ENCODE data around the gene DHX15.

DHX15 gene

GRCh38 chr4:24496597-24496996 is 87.8 kb downstream of the DHX15 start:
- H3K4me3 ChIP-seq (ENCODE audit: low read length) = no peak overlapping the region
- H3K9me3 ChIP-seq (ENCODE audit: control insufficient read depth, low read length) = no peaks in the 10 kb centered on the region
- H3K9ac ChIP-seq (ENCODE audit: low read length) = no peak overlapping the region
- no peaks in the 10 kb centered on the region for H3K27me3 ChIP-seq (ENCODE audit: control insufficient read depth, insufficient read depth, low read length)
- no peaks in the 10 kb centered on the region for H3K36me3 ChIP-seq (ENCODE audit: control insufficient read depth, insufficient read depth, low read length)
- H3K4me1 ChIP-seq (ENCODE audit: control insufficient read depth, insufficient read depth, low read length) = no peaks in the 10 kb centered on the region

GRCh38 chr4:24495388-24495787 is 89.0 kb downstream of the DHX15 start:
- no peak overlapping the region for H3K9ac ChIP-seq (ENCODE audit: low read length)
- H3K27me3 ChIP-seq (ENCODE audit: control insufficient read depth, insufficient read depth, low read length) = no peaks in the 10 kb centered on the region
- no peaks in the 10 kb centered on the region for H3K9me3 ChIP-seq (ENCODE audit: control insufficient read depth, low read length)
- H3K4me1 ChIP-seq (ENCODE audit: control insufficient read depth, insufficient read depth, low read length) = no peaks in the 10 kb centered on the region
- no peaks in the 10 kb centered on the region for H3K36me3 ChIP-seq (ENCODE audit: control insufficient read depth, insufficient read depth, low read length)
- no peak overlapping the region for H3K4me3 ChIP-seq (ENCODE audit: low read length)

GRCh38 chr4:24489870-24490269 is 94.5 kb downstream of the DHX15 start:
- no peak overlapping the region for H3K4me3 ChIP-seq (ENCODE audit: low read length)
- no peaks in the 10 kb centered on the region for H3K36me3 ChIP-seq (ENCODE audit: control insufficient read depth, insufficient read depth, low read length)
- peaks cover 7% of the 10 kb centered on the region for H3K4me1 ChIP-seq (ENCODE audit: control insufficient read depth, insufficient read depth, low read length)
- H3K9me3 ChIP-seq (ENCODE audit: control insufficient read depth, low read length) = no peaks in the 10 kb centered on the region
- H3K27me3 ChIP-seq (ENCODE audit: control insufficient read depth, insufficient read depth, low read length) = no peaks in the 10 kb centered on the region
- H3K9ac ChIP-seq (ENCODE audit: low read length) = no peak overlapping the region

- Histone ChIP-seq H3K4me1 (ENCODE audit: control insufficient read depth, insufficient read depth, low read length) (peaks cover 7% of the 10 kb centered on the region), H3K4me3 (ENCODE audit: low read length) (no peak overlapping the region), H3K9ac (ENCODE audit: low read length) (no peak overlapping the region), H3K27me3 (ENCODE audit: control insufficient read depth, insufficient read depth, low read length) (no peaks in the 10 kb centered on the region), H3K9me3 (ENCODE audit: control insufficient read depth, low read length) (no peaks in the 10 kb centered on the region), H3K36me3 (ENCODE audit: control insufficient read depth, insufficient read depth, low read length) (no peaks in the 10 kb centered on the region)
Measured at GRCh38 chr4:24488399-24489164, 95.8 kb downstream of the DHX15 start.

- Histone ChIP-seq H3K9ac (ENCODE audit: low read length) (no peak overlapping the region), H3K9me3 (ENCODE audit: control insufficient read depth, low read length) (no peaks in the 10 kb centered on the region), H3K4me3 (ENCODE audit: low read length) (no peak overlapping the region), H3K4me1 (ENCODE audit: control insufficient read depth, insufficient read depth, low read length) (no peaks in the 10 kb centered on the region), H3K27me3 (ENCODE audit: control insufficient read depth, insufficient read depth, low read length) (peaks cover 6% of the 10 kb centered on the region), H3K36me3 (ENCODE audit: control insufficient read depth, insufficient read depth, low read length) (no peaks in the 10 kb centered on the region)
Measured at GRCh38 chr4:24482871-24483270, 101.5 kb downstream of the DHX15 start.

GRCh38 chr4:24477919-24478318 is 106.4 kb downstream of the DHX15 start:
- Histone ChIP-seq H3K9me3 (ENCODE audit: control insufficient read depth, low read length) (no peaks in the 10 kb centered on the region), H3K4me1 (ENCODE audit: control insufficient read depth, insufficient read depth, low read length) (no peaks in the 10 kb centered on the region), H3K4me3 (ENCODE audit: low read length) (no peak overlapping the region), H3K27me3 (ENCODE audit: control insufficient read depth, insufficient read depth, low read length) (peaks cover 12% of the 10 kb centered on the region), H3K36me3 (ENCODE audit: control insufficient read depth, insufficient read depth, low read length) (no peaks in the 10 kb centered on the region), H3K9ac (ENCODE audit: low read length) (no peak overlapping the region)

Measured in mucosa of stomach (tissue), 1 donor.